Activated CD4-positive, alpha-beta T cell treated with anti-CD3 and anti-CD28 coated beads, Interleukin-2, amount 10 ng/mL, durations not matched to agents 24 days and 14 days (primary cell): ENCODE data around the gene TCF20. TPM values are rescaled to one million over a fixed set of nuclear protein-coding genes. Genes with fewer than 3 reads are reported as not detected.

Source experiments
- DNase-seq: peaks from one replicate; pipeline ENCODE4 v3.0.0; 2022
- H3K27ac Mint-ChIP-seq: one replicate; pipeline ENCODE4 v1.8.0; 2022; ENCODE audit warnings: mild to moderate bottlenecking, mixed read lengths
- H3K27me3 Mint-ChIP-seq: one replicate; pipeline ENCODE4 v1.8.0; 2022; ENCODE audit warnings: mixed read lengths
- H3K36me3 Mint-ChIP-seq: one replicate; pipeline ENCODE4 v1.8.0; 2022; ENCODE audit warnings: low read depth, mild to moderate bottlenecking, mixed read lengths
- H3K4me1 Mint-ChIP-seq: one replicate; pipeline ENCODE4 v1.8.0; 2021; ENCODE audit warnings: mixed read lengths
- H3K4me3 Mint-ChIP-seq: one replicate; pipeline ENCODE4 v1.8.0; 2022; ENCODE audit warnings: mild to moderate bottlenecking, moderate library complexity, mixed read lengths
- H3K9me3 Mint-ChIP-seq: one replicate; pipeline ENCODE4 v1.8.0; 2021; ENCODE audit warnings: mixed read lengths
- intact Hi-C: fragments of 100-400 bp; cut with micrococcal nuclease; formaldehyde crosslinking; loops from one replicate; pipeline ENCODE4 v1.15.1; 2023
- total RNA-seq: library from RNA; stranded (reverse); gene quantifications from 2 replicates; pipeline ENCODE4 v1.2.3, GENCODE V29; 2022

The TCF20 gene
- total RNA-seq, 1 donor from 2014 or later = 85.4 TPM

DNA sequence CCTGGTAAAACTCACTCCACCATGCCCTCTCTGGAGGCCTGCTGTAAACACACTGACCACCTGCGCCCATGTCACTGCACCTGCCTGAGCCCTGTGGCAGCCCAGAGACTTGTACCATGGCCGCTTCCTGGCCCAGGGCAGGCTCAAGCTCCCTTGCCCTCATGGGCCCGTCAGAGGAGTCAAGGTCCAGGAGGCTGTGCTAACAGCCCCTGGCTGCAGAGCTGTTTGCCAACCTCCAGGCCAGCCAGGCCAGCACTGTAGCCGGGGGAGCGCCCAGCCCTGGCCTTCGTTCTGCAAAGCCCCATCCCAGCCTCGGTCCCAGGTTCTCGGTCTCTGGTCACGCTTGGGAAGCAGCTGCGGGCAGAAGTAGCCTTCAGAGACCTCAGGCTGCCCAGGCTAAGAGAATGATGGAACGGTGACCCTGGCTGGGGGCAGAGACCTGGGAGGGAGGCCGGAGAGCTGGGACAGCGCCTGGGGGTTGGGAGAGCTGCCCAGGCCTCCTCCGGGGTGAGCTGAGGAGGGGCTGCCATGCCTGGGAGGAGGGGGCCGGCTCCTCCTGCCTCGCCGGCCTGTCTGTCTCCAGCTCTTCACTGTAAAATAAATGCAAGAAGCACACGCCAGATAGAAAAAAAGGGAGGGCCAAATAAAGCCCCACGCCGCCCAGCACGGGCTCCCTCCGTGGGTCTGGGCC lies 11.9 kb upstream of the TCF20 start:
- intact Hi-C loops = no loop called here
- Mint-ChIP-seq H3K27ac (no peak overlapping the region), H3K36me3 (no peaks in the 10 kb centered on the region)

DNA sequence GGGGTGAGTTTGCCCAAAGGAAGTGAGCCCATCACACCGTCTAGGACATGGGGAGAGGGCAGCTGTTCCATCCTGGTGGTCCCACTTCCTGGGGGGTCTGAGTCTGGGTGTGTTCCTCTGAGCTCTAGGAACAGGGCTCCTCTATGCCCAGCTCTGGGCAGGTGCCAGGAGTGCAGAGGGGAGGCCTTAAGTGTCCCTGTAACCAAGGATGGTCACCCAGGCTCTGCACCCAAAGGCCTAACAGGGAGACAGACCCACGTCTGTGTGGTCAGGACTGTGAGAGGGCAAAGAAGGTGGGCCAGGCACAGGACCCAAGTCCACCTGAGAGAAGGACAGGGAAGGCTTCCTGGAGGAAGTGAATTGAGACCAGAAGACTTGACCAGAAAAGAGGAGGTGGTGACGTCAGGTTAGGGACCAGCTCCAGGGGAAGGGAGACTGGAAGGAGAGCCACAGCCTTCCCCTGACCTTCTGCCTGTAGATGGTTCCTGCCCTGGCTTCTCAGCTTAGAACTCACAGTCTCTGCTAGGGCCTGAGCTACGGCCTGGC lies 11.3 kb upstream of the TCF20 start:
- intact Hi-C loops = no loop called here
- H3K27me3 Mint-ChIP-seq = peaks cover 16% of the 10 kb centered on the region
- H3K36me3 Mint-ChIP-seq = peaks cover 2% of the 10 kb centered on the region
- H3K9me3 Mint-ChIP-seq = no peaks in the 10 kb centered on the region
- peaks cover 24% of the 10 kb centered on the region for H3K4me1 Mint-ChIP-seq
- DNase-seq = no peak
- H3K27ac Mint-ChIP-seq = no peak overlapping the region
- H3K4me3 Mint-ChIP-seq = no peak overlapping the region

More for the DNA sequence above, 11.9 kb upstream of the TCF20 start:
- DNase-seq = no peak
- H3K27me3 Mint-ChIP-seq = peaks cover 16% of the 10 kb centered on the region
- H3K9me3 Mint-ChIP-seq = no peaks in the 10 kb centered on the region
- peaks cover 30% of the 10 kb centered on the region for H3K4me1 Mint-ChIP-seq
- peak overlapping the region; percentile 23 for H3K4me3 Mint-ChIP-seq

DNA sequence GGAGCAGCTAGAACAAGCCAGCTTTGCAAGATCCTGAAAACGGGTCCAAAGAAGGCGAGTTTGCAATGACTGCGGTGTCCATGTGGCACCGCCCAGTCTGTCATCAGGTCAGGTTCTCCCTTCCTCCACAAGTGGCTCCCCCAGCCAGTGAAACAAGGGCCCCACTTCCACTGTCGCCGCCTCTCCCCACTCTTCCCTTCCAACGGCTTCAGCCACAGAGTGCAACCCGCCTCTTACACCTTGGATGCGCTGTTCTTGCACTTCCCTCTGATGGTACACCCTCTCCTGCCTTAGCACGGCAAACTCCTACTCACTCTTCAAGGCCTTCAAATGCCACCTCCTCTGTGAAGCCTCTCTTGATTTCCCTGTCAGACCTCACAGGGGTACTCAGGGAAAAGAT lies 10.8 kb upstream of the TCF20 start:
- Mint-ChIP-seq H3K4me1 (peaks cover 19% of the 10 kb centered on the region), H3K36me3 (peaks cover 2% of the 10 kb centered on the region), H3K9me3 (no peaks in the 10 kb centered on the region), H3K4me3 (no peak overlapping the region), H3K27ac (no peak overlapping the region), H3K27me3 (peaks cover 16% of the 10 kb centered on the region)
- no peak for DNase-seq
- intact Hi-C loops = no loop called here

DNA sequence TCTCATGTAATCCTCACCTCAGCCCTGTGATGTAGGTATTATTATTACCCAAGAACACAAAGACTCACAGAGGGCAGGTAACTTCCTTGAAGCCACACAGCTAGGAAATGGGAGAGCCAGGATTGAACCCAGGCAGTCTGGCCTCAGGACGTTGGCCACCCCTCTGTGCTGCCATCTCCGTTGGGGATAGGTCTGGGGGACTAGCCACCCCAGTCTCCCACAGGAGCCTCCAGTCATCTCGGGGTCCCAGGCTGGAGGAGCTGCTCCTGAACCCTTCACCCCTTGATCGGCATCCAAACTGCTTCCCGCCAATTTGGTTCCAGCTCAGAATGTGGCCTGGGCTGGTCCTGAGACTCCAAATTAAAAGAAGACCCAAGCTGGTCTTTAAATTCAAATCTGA lies 10.4 kb upstream of the TCF20 start:
- Mint-ChIP-seq H3K27ac (no peak overlapping the region), H3K4me3 (no peak overlapping the region), H3K36me3 (peaks cover 2% of the 10 kb centered on the region), H3K4me1 (peaks cover 17% of the 10 kb centered on the region), H3K9me3 (no peaks in the 10 kb centered on the region), H3K27me3 (peaks cover 16% of the 10 kb centered on the region)
- no peak for DNase-seq
- intact Hi-C loops = no loop called here

DNA sequence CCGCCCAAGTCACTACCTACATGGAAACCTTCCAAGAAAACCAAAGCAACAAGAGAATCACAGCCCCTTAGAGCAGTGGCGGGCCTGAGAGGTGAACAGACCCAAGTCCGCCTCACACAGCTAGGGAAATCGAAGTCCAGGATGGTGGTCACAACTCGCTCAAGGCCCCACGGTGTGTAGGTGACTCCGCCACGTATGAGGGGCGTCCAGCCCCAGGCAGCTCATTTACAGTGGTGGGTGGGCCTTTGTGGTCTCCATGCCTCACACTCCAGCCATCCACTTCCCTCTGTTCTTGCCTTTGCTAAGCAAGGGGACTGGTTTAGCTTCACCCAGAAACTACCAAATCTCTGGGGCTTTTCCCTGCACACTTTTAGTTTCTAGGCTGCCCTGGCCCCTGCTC lies 9.7 kb upstream of the TCF20 start:
- peaks cover 16% of the 10 kb centered on the region for H3K27me3 Mint-ChIP-seq
- H3K4me3 Mint-ChIP-seq = no peak overlapping the region
- intact Hi-C loops = no loop called here
- peaks cover 2% of the 10 kb centered on the region for H3K36me3 Mint-ChIP-seq
- DNase-seq = no peak
- H3K27ac Mint-ChIP-seq = no peak overlapping the region
- H3K4me1 Mint-ChIP-seq = peaks cover 11% of the 10 kb centered on the region
- H3K9me3 Mint-ChIP-seq = no peaks in the 10 kb centered on the region

DNA sequence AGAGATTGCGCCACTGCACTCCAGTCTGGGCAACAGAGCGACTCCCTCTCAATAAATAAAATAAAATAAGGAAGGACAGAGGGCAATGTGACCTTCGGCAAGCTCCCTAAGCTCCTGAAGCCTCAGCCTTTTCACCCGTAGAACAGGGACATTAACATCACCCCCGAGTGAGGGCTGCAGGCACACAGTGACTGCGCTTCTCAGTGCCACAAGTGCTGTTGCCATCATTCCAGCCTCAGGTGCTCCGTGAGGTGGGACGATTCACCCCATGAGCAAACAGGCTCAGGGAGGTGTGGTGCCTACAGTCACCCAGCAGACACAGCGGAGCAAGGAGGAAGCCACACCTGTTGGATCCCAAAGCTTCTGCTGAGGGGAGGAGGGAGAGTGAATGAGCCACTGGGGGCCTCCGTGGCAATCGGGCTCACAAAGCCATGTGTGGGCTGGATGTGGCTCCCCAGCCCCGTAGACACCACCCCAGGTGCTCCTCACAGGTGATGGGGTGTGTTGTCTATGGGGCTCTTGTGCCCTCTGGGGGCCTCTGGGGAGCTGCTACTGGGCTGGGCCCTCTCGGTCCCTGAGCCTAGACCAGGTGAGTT lies 9.1 kb upstream of the TCF20 start:
- no peak overlapping the region for H3K27ac Mint-ChIP-seq
- intact Hi-C loops = no loop called here
- no peaks in the 10 kb centered on the region for H3K9me3 Mint-ChIP-seq
- peaks cover 2% of the 10 kb centered on the region for H3K36me3 Mint-ChIP-seq
- peak; percentile 51 for DNase-seq
- peaks cover 16% of the 10 kb centered on the region for H3K27me3 Mint-ChIP-seq
- H3K4me3 Mint-ChIP-seq = no peak overlapping the region
- H3K4me1 Mint-ChIP-seq = peaks cover 11% of the 10 kb centered on the region

DNA sequence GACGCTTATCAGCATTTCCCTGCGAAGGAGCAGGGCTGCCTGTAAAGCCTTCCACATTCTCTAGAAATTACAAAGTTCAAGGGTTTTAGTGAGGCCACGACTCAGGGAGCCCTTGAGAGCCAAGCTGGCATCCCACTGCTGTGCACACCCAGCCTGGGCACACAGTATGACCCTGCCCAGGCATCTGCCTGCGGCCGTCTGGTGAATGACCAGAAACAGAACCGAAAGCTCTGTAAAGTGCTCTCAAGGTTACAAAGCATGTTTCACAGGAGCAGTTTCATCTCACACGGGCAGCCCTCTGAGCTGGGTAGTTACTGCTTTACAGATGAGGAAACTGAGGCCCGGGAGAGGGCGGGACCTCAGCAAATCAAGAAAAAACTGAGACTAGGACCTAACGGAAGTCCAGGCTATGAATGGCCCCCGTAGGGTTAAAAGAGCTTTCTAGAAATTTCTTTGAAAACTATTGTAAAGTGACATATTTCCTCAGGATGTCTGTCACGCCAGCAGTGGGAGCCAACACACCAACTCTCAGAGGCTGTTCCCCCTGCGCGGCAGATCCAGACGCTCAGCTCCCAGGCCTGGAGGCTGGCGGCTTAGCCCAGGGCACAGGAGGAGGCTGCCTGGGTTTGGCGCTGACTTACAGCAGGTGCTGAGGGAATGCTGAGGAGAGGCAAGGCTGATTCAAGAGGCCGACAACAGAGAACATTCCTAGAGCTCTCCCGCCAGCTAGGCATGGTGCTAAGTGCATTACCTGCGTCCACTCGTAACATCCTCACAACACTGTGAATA lies 7.7 kb upstream of the TCF20 start:
- H3K4me3 Mint-ChIP-seq = no peak overlapping the region
- H3K9me3 Mint-ChIP-seq = no peaks in the 10 kb centered on the region
- no peak overlapping the region for H3K27ac Mint-ChIP-seq
- peaks cover 2% of the 10 kb centered on the region for H3K36me3 Mint-ChIP-seq
- peaks cover 10% of the 10 kb centered on the region for H3K27me3 Mint-ChIP-seq
- peaks cover 5% of the 10 kb centered on the region for H3K4me1 Mint-ChIP-seq
- DNase-seq = peak; percentile 66
- intact Hi-C loops = no loop called here

DNA sequence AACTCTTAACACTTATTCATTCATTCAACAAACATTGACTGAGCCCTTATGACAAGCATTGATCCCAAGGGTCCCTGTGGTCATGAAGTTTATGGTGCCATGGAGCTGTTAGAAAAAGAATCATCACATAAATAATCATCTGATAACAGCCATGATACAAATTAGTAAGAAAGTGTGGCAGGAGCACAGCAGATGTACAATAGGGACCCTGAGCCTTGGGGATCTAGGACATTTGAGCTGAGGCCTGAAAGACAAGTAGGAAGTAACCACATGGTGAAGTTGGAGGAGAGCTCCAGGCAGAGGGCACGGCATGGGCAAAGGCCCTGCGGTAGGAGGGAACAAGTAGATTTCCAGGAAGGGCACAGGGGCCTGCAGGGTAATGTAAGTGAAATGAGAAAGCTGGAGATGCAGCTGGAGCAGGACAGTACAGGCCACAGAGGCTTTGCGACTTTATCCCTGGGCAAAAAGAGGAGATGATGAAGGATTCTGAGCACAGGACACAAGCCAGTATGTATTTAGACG lies 6.8 kb upstream of the TCF20 start:
- Mint-ChIP-seq H3K9me3 (no peaks in the 10 kb centered on the region), H3K36me3 (peaks cover 2% of the 10 kb centered on the region), H3K4me1 (peaks cover 2% of the 10 kb centered on the region), H3K27me3 (peaks cover 5% of the 10 kb centered on the region), H3K27ac (no peak overlapping the region), H3K4me3 (no peak overlapping the region)
- intact Hi-C loops = no loop called here
- no peak for DNase-seq

DNA sequence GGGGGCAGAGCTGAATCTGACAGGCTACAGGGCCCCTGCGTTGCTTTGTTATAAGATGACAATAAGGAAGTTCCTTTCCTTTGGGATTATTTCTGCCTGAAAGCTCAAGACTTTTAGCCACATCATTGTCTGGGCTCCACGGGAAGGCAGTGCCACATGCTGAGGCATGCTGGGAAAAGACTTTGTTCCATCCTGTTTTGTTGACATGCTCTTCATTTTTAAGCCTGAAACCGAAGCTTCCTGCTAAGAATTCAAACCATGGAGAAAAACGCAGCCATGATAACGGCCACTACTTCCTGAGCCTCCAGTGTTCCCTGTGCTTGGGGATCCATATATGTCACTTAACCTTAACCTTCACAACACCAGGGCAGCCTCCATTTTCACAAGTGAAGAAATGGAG lies 5.5 kb upstream of the TCF20 start:
- Mint-ChIP-seq H3K4me3 (no peak overlapping the region), H3K27me3 (no peaks in the 10 kb centered on the region), H3K4me1 (peaks cover 2% of the 10 kb centered on the region), H3K9me3 (no peaks in the 10 kb centered on the region), H3K27ac (no peak overlapping the region), H3K36me3 (peaks cover 2% of the 10 kb centered on the region)
- intact Hi-C loops = no loop called here
- no peak for DNase-seq

DNA sequence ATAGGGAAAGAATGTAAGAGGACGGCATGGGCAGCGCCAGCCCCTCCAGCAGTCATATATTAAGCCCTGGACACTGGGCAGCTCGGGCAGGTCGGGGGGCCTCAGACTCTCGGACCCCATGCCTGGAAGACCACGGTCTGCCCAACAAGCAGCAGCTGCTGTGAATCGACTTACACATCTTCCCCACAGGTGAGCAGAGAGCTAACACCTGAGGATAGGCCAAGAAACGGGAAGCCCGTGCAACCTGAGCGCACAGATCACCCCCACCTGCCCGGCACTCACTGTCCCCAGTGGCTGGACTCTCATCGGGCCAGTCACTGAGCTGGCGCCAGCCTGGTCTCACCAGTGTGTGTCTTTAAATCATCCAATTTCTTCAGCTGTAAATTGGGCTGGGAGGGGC lies 4.7 kb upstream of the TCF20 start:
- no peak for DNase-seq
- Mint-ChIP-seq H3K9me3 (no peaks in the 10 kb centered on the region), H3K4me1 (peaks cover 2% of the 10 kb centered on the region), H3K27ac (no peak overlapping the region), H3K36me3 (peaks cover 2% of the 10 kb centered on the region), H3K27me3 (no peaks in the 10 kb centered on the region), H3K4me3 (no peak overlapping the region)
- intact Hi-C loops = no loop called here

DNA sequence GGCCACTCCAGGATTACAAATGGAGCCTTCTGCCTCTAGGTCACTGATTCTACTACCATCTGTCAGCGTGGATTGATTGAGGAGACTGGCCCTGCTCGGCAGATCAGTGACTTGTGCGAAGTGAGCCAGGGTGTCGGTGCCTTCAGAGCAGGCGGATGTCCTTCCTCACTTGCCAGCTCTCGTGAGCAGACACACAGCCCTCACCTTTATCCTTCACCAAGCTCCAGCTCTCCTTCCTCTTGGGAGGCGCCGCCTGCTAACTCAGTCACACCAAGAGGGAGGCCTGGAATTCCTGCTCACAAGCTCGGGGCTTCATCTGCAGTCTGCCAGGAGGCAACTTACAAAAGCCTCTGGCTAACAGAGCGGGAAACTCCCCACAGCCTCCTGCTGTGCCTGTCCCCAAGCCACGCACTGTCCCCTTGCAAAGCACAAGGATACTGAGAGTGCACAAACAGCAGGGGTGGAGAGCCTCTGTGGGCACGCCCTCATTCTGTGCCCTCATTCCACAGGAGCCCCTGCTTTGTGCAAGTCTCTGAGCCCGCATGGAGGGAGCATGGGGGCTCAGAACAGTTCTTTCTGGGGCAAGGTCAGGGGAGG lies 3.5 kb upstream of the TCF20 start:
- intact Hi-C loops = no loop called here
- Mint-ChIP-seq H3K27me3 (no peaks in the 10 kb centered on the region), H3K4me1 (peaks cover 5% of the 10 kb centered on the region), H3K36me3 (peaks cover 2% of the 10 kb centered on the region), H3K4me3 (no peak overlapping the region), H3K9me3 (no peaks in the 10 kb centered on the region), H3K27ac (no peak overlapping the region)
- peak; percentile 55 for DNase-seq

DNA sequence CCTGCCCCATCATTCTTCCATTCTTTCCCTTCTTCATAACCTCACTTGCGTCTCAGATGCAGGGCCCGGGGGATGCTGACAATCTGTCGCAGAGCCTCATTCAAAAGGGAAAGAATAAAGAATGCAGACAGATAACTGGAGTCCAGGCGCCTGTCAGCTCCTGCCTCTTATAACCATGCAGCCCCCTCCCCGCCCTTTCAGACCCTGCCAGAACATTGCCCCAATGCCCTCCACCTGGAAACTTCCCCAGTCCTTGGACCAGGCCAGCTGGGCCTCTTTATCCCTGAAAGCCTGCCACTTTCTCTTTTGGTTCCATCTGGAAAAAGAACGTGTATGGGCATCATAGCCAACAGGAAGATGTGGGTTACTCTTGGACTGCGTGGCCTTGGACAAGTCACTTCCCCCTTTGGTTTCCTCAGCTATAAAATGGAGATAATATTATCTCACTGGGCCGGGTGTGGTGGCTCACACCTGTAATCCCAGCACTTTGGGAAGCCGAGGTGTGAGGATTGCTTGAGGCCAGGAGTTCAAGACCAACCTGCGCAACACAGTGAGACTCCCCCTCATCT lies 2.1 kb upstream of the TCF20 start:
- Mint-ChIP-seq H3K36me3 (peaks cover 9% of the 10 kb centered on the region), H3K9me3 (no peaks in the 10 kb centered on the region), H3K4me3 (no peak overlapping the region), H3K27ac (no peak overlapping the region), H3K4me1 (peaks cover 17% of the 10 kb centered on the region), H3K27me3 (no peaks in the 10 kb centered on the region)
- intact Hi-C loops = no loop called here
- DNase-seq = peak; percentile 57

DNA sequence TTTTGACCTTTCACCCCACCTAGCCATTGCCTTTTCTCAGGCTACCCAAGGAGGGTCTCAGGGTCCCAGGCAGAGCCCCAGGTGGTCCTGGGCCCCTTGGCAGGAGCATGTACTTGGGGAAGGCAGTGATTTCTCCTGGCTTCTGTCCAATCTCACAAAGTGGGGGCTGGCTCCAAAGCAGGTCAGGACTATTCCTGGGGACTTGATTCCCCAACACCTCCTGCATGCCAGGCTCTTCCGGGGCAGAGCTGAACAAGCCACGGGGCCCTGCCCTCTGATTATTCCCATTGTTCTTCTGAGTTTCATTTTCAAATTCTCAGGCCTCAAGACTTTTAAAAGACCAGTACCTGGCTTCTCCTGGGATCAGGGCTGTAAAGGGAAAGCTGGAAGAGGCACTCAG lies 1.5 kb upstream of the TCF20 start:
- peak overlapping the region; percentile 56 for H3K27ac Mint-ChIP-seq
- intact Hi-C loops = no loop called here
- peak overlapping the region; percentile 54 for H3K4me3 Mint-ChIP-seq
- H3K9me3 Mint-ChIP-seq = no peaks in the 10 kb centered on the region
- peaks cover 20% of the 10 kb centered on the region for H3K4me1 Mint-ChIP-seq
- H3K36me3 Mint-ChIP-seq = peaks cover 10% of the 10 kb centered on the region
- no peaks in the 10 kb centered on the region for H3K27me3 Mint-ChIP-seq
- DNase-seq = peak; percentile 56
